Calu3 (cell line): ENCODE data around the gene EXOSC1. TPM values are rescaled to one million over a fixed set of nuclear protein-coding genes. Genes with fewer than 3 reads are reported as not detected.

Source experiments
- BruUV-seq: library from RNA; stranded (reverse); fragments of 400-500 nt; replicated peaks from 2 replicates; lab custom pipeline; 2021; lab: Mats Ljungman, UMichigan
- CTCF ChIA-PET: fragments of 300-600 bp; sonication (Branson Sonifier 250); formaldehyde crosslinking; loops from one replicate; lab custom pipeline; 2022; ENCODE audit warnings: antibody characterized with exemption; lab: Charles Lee
- DNase-seq: peaks from one replicate; pipeline ENCODE4 v3.0.0; 2022
- H3K27ac Mint-ChIP-seq: one replicate; pipeline ENCODE4 v1.8.0; 2022; ENCODE audit warnings: mixed read lengths; ENCODE audit not compliant: unreplicated experiment
- H3K27me3 Mint-ChIP-seq: one replicate; pipeline ENCODE4 v1.8.0; 2022; ENCODE audit warnings: mixed read lengths; ENCODE audit not compliant: unreplicated experiment
- H3K36me3 Mint-ChIP-seq: one replicate; pipeline ENCODE4 v1.8.0; 2022; ENCODE audit warnings: mild to moderate bottlenecking, moderate library complexity, mixed read lengths; ENCODE audit not compliant: insufficient read depth, unreplicated experiment
- H3K4me1 Mint-ChIP-seq: one replicate; pipeline ENCODE4 v1.8.0; 2022; ENCODE audit warnings: mild to moderate bottlenecking, low read depth, mixed read lengths; ENCODE audit not compliant: unreplicated experiment
- H3K4me3 Mint-ChIP-seq: one replicate; pipeline ENCODE4 v1.8.0; 2022; ENCODE audit warnings: mild to moderate bottlenecking, low read depth, moderate library complexity, mixed read lengths; ENCODE audit not compliant: unreplicated experiment
- H3K9me3 Mint-ChIP-seq: one replicate; pipeline ENCODE4 v1.8.0; 2022; ENCODE audit warnings: low read depth, mixed read lengths; ENCODE audit not compliant: unreplicated experiment
- CTCF ChIP-seq: fragments of 200-600 bp; IDR thresholded peaks from one replicate; pipeline ENCODE4 v1.8.0; 2022; ENCODE audit warnings: antibody characterized with exemption; ENCODE audit not compliant: unreplicated experiment
- intact Hi-C: fragments of 100-400 bp; cut with micrococcal nuclease; formaldehyde crosslinking; loops from one replicate; pipeline ENCODE4 v1.10.0; 2022; ENCODE audit not compliant: unreplicated experiment
- total RNA-seq: library from RNA; stranded (reverse); gene quantifications from 2 replicates; pipeline ENCODE4 v1.2.3, GENCODE V29; 2022

Gene EXOSC1
- total RNA-seq, 1 experiment from 2014 or later, result 29.5 TPM

GRCh38 chr10:97393034-97393573 lies 52.7 kb downstream of the EXOSC1 start:
- Mint-ChIP-seq H3K4me1 (no peaks in the 10 kb centered on the region), H3K4me3 (no peak overlapping the region), H3K9me3 (no peaks in the 10 kb centered on the region), H3K27me3 (no peaks in the 10 kb centered on the region), H3K27ac (no peak overlapping the region), H3K36me3 (peaks cover 16% of the 10 kb centered on the region)
- BruUV-seq, result no TSS peak
- intact Hi-C loops, result no loop called here
- DNase-seq, result no peak
- TF ChIP-seq CTCF, result no peak
- CTCF ChIA-PET, result interaction anchor here (0.6 kb wide), 1 partner anchor 1552 kb away, joined by 4 read pairs; no protein-coding TSS in a partner anchor

GRCh38 chr10:97390091-97390490 lies 55.7 kb downstream of the EXOSC1 start:
- H3K9me3 Mint-ChIP-seq, result no peaks in the 10 kb centered on the region
- no peaks in the 10 kb centered on the region for H3K27me3 Mint-ChIP-seq
- H3K36me3 Mint-ChIP-seq, result peaks cover 16% of the 10 kb centered on the region
- no peak for DNase-seq
- H3K4me3 Mint-ChIP-seq, result no peak overlapping the region
- H3K27ac Mint-ChIP-seq, result no peak overlapping the region
- no TSS peak for BruUV-seq
- CTCF ChIA-PET, result no interaction called here
- no peaks in the 10 kb centered on the region for H3K4me1 Mint-ChIP-seq
- intact Hi-C loops, result no loop called here
- no peak for TF ChIP-seq CTCF

- CTCF ChIA-PET, result interaction anchor here (0.6 kb wide), 1 partner anchor 25 kb away, joined by 4 read pairs; no protein-coding TSS in a partner anchor
- BruUV-seq, result no TSS peak
- Mint-ChIP-seq H3K27me3 (no peaks in the 10 kb centered on the region), H3K27ac (no peak overlapping the region), H3K9me3 (no peaks in the 10 kb centered on the region), H3K4me3 (no peak overlapping the region), H3K4me1 (no peaks in the 10 kb centered on the region), H3K36me3 (peaks cover 19% of the 10 kb centered on the region)
- intact Hi-C loops, result no loop called here
- DNase-seq, result no peak
- TF ChIP-seq CTCF, result no peak
These were observed 57.7 kb downstream of the EXOSC1 start for GRCh38 chr10:97388152-97388551.

Other genes starting within 250 kb of the EXOSC1 start
- 3.7 and 6.7 TPM in 2 replicates for gene ARHGAP19, start 153.4 kb downstream of the EXOSC1 start, total RNA-seq
- gene FRAT1, start 126.7 kb downstream of the EXOSC1 start, total RNA-seq, result 2.1 TPM in 2 replicates
- 6.0 and 7.4 TPM in 2 replicates for gene FRAT2, start 111.3 kb downstream of the EXOSC1 start, total RNA-seq
- gene RRP12, start 44.7 kb downstream of the EXOSC1 start, total RNA-seq, result 52.6 and 54.6 TPM in 2 replicates
- 148 and 157 TPM in 2 replicates for gene PGAM1, start 19.8 kb downstream of the EXOSC1 start, total RNA-seq
- 25.7 and 27.7 TPM in 2 replicates for gene ZDHHC16, start 169 bp upstream of the EXOSC1 start, total RNA-seq
- gene MMS19, start 52.4 kb upstream of the EXOSC1 start, total RNA-seq, result 39.8 and 46.5 TPM in 2 replicates
- gene UBTD1, start 52.9 kb upstream of the EXOSC1 start, total RNA-seq, result 8.7 and 9.3 TPM in 2 replicates
- 0.47 and 0.90 TPM in 2 replicates for gene ANKRD2, start 126.8 kb upstream of the EXOSC1 start, total RNA-seq
- gene HOGA1, start 138.4 kb upstream of the EXOSC1 start, total RNA-seq, result 7.8 and 7.9 TPM in 2 replicates
- gene C10orf62, start 143.7 kb upstream of the EXOSC1 start, total RNA-seq, result 1.5 and 1.7 TPM in 2 replicates
- 5.5 and 6.2 TPM in 2 replicates for gene MORN4, start 187.5 kb upstream of the EXOSC1 start, total RNA-seq
- 12.6 and 13.0 TPM in 2 replicates for gene PI4K2A, start 194.7 kb upstream of the EXOSC1 start, total RNA-seq
- gene AVPI1, start 241.2 kb upstream of the EXOSC1 start, total RNA-seq, result 16.9 and 25.6 TPM in 2 replicates